Activated T-cell treated with anti-CD3 and anti-CD28 coated beads for 24 hours (primary cell): ENCODE data around the gene SEC24C.

Experiments used
- DNase-seq: peaks from one replicate; pipeline ENCODE4 v3.0.0-alpha.2; 2020; ENCODE audit warnings: low read depth

Gene SEC24C

DNA sequence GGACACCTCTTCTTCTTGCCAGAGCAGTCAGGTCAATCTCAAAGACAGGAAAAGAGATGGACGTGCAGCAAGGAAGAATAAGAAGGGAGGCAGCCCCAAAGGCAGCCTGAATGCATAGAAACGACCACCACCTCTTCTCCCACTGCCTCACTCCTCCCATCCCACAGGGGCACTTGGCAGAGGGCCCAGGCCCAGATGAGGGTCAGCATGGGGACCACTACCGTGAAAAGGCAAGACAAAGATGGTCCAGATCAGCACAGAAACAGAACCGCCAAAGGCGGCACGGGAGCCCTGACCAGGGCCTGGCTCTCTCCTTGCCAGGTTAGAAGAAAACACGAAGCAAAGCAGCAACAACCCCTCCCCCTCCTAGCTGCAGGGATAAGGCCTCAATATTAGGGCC is 69.2 kb downstream of the SEC24C start:
- DNase-seq = no peak

DNA sequence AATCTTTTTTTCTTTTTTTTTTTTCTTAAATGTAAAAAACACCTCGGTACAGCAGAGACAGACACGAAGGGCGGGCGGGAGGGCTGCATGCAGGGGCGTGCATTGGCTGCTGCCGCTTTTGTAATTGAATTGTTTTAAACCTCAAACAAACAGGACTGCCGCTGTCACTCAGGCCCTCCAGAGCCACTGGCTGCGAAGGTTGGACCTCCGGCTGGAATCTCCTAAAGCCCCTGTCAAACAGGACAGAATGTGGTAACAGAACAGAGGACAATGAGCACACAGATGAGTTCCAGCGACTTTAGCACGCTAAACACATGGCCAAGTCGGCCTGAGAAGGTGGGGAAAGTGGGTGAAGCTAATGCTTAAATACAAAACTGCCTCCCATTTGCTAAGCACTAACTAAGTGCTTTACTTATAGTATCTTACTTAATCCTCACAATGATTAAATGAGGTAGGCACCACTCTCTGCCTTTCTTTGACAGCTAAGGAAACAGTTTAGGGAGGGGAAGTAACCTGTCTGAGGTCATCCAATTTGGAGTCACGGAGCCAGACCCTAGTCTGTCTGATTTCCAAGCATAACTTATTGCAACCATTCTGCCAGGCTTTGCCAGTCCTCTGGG is 70.2 kb downstream of the SEC24C start:
- DNase-seq = no peak

DNA sequence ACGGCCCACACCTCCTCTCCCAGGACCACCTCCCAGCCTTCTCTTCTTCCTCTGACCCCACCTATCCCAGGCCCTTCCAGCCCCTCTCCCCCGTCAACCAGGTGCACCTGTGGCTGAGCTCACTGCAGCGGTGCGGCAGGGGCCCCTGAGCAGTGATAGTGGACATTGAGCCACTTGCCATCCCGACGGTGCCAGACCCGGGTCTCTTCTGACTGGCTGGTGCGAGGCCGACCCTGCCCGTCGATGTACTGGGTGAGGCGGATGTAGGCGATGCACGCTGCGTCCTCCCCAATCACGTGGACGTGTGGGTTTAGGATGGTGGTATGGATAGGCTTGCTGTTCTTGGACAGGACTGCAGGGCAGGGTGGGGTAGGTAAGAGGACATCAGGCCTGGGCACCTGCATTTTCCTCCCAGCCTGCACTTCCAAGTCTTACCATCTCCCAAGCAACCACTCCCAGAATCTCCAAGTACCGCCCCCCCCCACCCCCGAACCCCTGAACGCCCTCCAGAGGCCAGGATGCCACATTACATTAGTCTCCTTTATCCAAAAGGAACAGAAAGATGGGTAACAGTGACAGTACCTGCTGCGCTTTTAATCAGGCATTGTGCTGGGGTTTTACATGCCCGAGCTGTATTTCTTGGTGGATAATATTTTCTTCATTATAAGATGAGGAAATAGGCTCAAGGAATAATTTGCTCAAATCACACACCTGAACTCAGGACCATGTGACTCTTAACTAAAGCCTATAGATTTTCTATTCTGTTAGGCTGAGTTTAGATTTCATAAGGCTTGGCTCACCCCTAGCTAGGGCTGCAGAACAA is 70.9 kb downstream of the SEC24C start:
- no peak for DNase-seq

DNA sequence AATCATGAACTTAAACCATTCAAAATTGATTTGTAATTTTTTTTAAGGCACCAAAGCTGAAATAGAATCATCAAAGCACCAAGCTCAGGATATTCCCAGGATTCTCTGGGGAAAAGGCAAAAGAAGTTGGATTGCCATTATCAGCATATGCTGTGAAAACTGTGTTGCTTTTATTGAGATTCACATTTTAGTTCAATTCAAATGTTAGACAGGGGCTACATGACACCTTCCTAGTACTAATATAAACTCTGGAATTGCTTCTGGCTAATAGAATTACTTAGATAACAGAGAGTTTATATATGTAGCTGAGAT is 71.5 kb downstream of the SEC24C start:
- DNase-seq = no peak

DNA sequence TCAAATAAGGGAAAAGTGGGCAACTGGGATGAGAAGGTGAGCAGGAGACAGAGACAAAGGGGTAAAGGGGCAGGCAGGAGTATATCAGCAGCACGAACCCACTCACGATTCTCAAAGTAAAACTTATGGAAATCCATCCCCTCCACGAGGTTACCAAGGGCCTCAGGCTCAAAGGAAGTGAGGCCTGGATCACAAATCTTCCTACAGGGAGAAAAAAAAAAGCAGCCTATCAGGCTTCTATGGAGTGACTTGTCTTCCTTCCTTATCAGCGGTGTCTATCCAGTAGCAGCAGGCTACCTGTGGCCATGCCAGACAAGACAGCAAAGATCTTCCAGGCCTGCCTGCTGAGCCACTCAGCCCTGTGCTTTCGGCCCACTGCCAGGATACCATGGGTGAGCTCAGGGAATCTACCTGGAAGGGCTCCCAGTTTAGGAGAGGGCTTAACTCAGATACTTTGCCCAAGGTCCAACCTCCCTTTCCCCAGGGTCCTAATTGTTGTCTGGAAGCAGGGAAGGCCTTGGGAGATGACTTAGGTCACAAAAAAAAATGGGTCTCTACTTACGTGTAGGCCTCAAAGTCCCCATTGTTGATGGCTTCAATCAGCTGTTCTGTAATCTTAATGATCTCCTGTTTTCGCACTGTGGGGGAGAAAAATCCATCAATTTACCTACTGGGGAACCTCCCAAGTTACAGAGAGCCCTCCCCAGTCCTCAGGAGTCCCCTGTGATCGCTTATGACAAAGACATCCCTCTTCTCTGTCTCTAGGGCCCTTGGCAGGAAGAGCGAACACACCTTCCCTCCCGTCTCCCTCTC is 73.0 kb downstream of the SEC24C start:
- DNase-seq = no peak

DNA sequence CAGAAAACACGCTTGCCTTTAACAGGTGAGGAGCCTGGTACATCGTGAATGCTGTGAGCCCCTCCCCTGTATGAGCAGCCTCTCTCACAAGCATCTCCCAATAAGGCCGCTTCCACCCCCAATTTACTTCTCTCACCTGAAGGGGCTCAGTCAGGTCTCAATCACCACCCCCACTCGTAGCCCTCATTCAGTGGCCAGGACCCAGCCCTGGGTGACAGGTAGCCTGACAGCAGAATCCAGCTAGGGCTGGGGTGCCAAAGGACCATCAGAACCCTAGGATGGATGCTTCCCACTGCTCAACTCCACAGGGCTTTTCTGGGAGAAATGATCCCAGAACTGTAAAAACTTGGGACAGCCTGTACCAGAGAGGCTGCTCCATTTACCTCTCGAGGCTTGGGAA is 73.7 kb downstream of the SEC24C start:
- no peak for DNase-seq

DNA sequence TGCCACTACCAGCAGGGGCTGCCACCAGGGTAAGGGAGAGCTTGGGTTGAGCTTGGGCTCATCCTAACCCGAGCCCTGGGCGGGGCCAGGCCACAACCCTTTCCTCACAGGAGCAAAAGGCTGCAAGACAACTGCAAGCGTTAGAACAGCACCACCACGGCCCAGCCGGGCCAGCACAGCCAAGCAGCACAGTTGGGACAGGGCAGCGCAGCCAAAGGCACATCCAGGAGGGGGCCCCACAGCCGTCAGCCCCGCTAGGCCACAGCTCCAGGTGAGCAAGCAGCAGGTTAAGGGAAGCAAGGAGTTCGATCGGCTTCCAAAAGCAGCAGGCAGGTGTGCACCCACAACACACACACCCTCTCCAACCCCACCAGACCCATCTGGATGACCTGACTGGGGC is 74.2 kb downstream of the SEC24C start:
- DNase-seq = no peak

DNA sequence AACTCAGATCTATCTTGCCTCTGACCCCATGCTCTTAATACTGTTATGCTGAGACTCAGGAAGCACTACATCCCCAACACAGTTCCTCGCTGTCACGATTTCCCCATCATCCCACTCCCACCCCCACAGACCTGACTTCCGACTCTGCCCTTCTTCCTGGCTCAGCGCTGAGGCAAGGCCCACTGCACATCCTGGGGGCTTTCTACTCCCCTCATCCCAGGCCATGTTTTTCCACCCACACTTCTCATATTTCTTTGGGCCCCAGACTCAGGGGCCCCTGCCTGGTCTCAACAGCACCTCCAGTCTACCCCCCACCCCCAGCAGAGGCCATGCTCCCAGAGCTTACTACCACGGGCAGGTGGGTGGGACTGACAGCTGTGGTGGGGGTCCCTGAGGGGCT is 74.9 kb downstream of the SEC24C start:
- DNase-seq = no peak

DNA sequence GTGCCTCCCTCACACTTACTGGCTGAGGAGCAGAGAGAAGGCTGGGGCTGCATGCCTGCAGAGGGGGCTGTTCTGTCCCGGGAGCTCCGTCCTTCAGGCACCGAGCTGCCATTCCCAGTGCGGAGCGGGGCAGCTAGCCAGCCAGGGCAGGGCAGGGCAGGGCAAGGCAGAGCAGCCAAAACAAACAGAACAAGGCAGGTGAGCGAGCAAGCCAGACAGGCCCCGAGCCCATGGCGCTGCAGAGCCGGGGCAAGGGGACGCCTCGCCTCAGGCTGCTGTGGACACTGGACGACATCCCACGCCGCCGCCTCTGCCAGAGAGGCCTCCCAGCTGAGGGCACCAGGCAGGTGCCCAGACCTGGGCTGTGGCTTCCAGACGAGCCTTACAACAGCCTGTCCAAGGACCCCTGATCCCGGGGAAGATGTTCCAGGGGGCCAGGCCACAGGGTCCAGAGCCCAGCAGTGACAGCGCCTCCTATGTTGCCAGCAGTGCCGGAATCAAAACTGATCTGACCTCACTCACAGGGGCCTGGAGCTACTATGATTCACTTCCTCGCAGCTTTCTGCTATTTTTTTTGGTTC is 75.4 kb downstream of the SEC24C start:
- DNase-seq = no peak
